HG02884 (cell line): ENCODE measurements around the gene RAD51B.

Source experiments
- ATAC-seq: cut with Tn5 transposase; IDR thresholded peaks from one replicate; pipeline ENCODE4 v1.9.1; 2021; ENCODE audit warnings: mild to moderate bottlenecking, moderate library complexity; ENCODE audit not compliant: unreplicated experiment

The RAD51B gene

GRCh38 chr14:68370057-68370360 lies 550.4 kb downstream of the RAD51B start:
- ATAC-seq, result no peak

GRCh38 chr14:68372368-68372767 lies 552.8 kb downstream of the RAD51B start:
- ATAC-seq, result no peak

GRCh38 chr14:68373124-68373646 lies 553.6 kb downstream of the RAD51B start:
- ATAC-seq, result no peak

GRCh38 chr14:68373847-68374444 lies 554.4 kb downstream of the RAD51B start:
- no peak for ATAC-seq

GRCh38 chr14:68374682-68375081 lies 555.1 kb downstream of the RAD51B start:
- ATAC-seq, result no peak

- ATAC-seq, result no peak
Observed at GRCh38 chr14:68375376-68375775, 555.8 kb downstream of the RAD51B start.

- no peak for ATAC-seq
Observed at GRCh38 chr14:68376067-68376779, 556.6 kb downstream of the RAD51B start.

- ATAC-seq, result no peak
Observed at GRCh38 chr14:68377006-68377405, 557.4 kb downstream of the RAD51B start.

GRCh38 chr14:68377459-68377858 lies 557.9 kb downstream of the RAD51B start:
- no peak for ATAC-seq

- ATAC-seq, result no peak
Observed at GRCh38 chr14:68379510-68380328, 560.1 kb downstream of the RAD51B start.

GRCh38 chr14:68380329-68380741 lies 560.8 kb downstream of the RAD51B start:
- ATAC-seq, result no peak

GRCh38 chr14:68384335-68384734 lies 564.8 kb downstream of the RAD51B start:
- ATAC-seq, result no peak

GRCh38 chr14:68384881-68385280 lies 565.3 kb downstream of the RAD51B start:
- ATAC-seq, result no peak

GRCh38 chr14:68386446-68386845 lies 566.9 kb downstream of the RAD51B start:
- ATAC-seq, result no peak

- no peak for ATAC-seq
Observed at GRCh38 chr14:68386950-68387779, 567.6 kb downstream of the RAD51B start.

- ATAC-seq, result no peak
Observed at GRCh38 chr14:68389943-68390342, 570.4 kb downstream of the RAD51B start.

- no peak for ATAC-seq
Observed at GRCh38 chr14:68390741-68391140, 571.2 kb downstream of the RAD51B start.

GRCh38 chr14:68391311-68392014 lies 571.9 kb downstream of the RAD51B start:
- no peak for ATAC-seq

GRCh38 chr14:68392393-68393141 lies 573.0 kb downstream of the RAD51B start:
- ATAC-seq, result no peak

- no peak for ATAC-seq
Observed at GRCh38 chr14:68393259-68393658, 573.7 kb downstream of the RAD51B start.
